ENCODE results near the gene DOP1A.

The DOP1A gene

GRCh38 chr6:83097204-83097603 is 29.7 kb downstream of the DOP1A start:
- Histone ChIP-seq H4K20me1 (ENCODE audit: low read depth, low read length) (no peaks in the 10 kb centered on the region; the same call in 1 of the 2 replicates), H3K36me3 (ENCODE audit: low read length) (peaks cover 23% of the 10 kb centered on the region), H3K27me3 (ENCODE audit: low read length) (no peaks in the 10 kb centered on the region), H3K79me2 (ENCODE audit: insufficient read depth, low read length) (peaks cover 43% of the 10 kb centered on the region), H3K9me2 (replicated peaks; ENCODE audit: insufficient read depth, low read length) (no peaks in the 10 kb centered on the region), H2AFZ (ENCODE audit: low read depth, low read length, severe bottlenecking) (no peak overlapping the region), H3K9me3 (ENCODE audit: insufficient read depth, low read length) (no peaks in the 10 kb centered on the region), H3K27ac (ENCODE audit: low read depth, low read length) (no peak overlapping the region), H3F3A (ENCODE audit: insufficient read depth) (no peaks in the 10 kb centered on the region), H3K9ac (ENCODE audit: low read length) (no peak overlapping the region), H3K4me2 (ENCODE audit: low read depth, low read length, poor library complexity, severe bottlenecking) (no peak overlapping the region), H3K4me3 (ENCODE audit: insufficient read depth, low read length, poor library complexity, severe bottlenecking) (no peak overlapping the region)
- no peak for TF ChIP-seq CTCF (IDR thresholded peaks at IDR 0.05; ENCODE audit: insufficient read depth, low read length, poor library complexity, severe bottlenecking)
- TF ChIP-seq EZH2phosphoT487 (conservative IDR thresholded peaks at IDR 0.05; ENCODE audit: low read length) = no peak

- Histone ChIP-seq H3K4me2 (ENCODE audit: low read depth, low read length, poor library complexity, severe bottlenecking) (no peak overlapping the region), H3K4me3 (ENCODE audit: insufficient read depth, low read length, poor library complexity, severe bottlenecking) (no peak overlapping the region), H3K27me3 (ENCODE audit: low read length) (no peaks in the 10 kb centered on the region), H3K9ac (ENCODE audit: low read length) (no peak overlapping the region), H3K9me2 (replicated peaks; ENCODE audit: insufficient read depth, low read length) (no peaks in the 10 kb centered on the region), H3F3A (ENCODE audit: insufficient read depth) (no peaks in the 10 kb centered on the region), H3K9me3 (ENCODE audit: insufficient read depth, low read length) (no peaks in the 10 kb centered on the region), H3K36me3 (ENCODE audit: low read length) (peaks cover 26% of the 10 kb centered on the region), H4K20me1 (ENCODE audit: low read depth, low read length) (no peaks in the 10 kb centered on the region; the same call in 1 of the 2 replicates), H3K27ac (ENCODE audit: low read depth, low read length) (no peak overlapping the region), H2AFZ (ENCODE audit: low read depth, low read length, severe bottlenecking) (no peak overlapping the region), H3K79me2 (ENCODE audit: insufficient read depth, low read length) (peaks cover 39% of the 10 kb centered on the region)
- TF ChIP-seq CTCF (IDR thresholded peaks at IDR 0.05; ENCODE audit: insufficient read depth, low read length, poor library complexity, severe bottlenecking) = no peak
- TF ChIP-seq EZH2phosphoT487 (conservative IDR thresholded peaks at IDR 0.05; ENCODE audit: low read length) = no peak
Measured at GRCh38 chr6:83097675-83098074, 30.2 kb downstream of the DOP1A start.

GRCh38 chr6:83098589-83098988 is 31.1 kb downstream of the DOP1A start:
- no peak overlapping the region for H3K27ac ChIP-seq (ENCODE audit: low read depth, low read length)
- no peak for TF ChIP-seq CTCF (IDR thresholded peaks at IDR 0.05; ENCODE audit: insufficient read depth, low read length, poor library complexity, severe bottlenecking)
- TF ChIP-seq EZH2phosphoT487 (conservative IDR thresholded peaks at IDR 0.05; ENCODE audit: low read length) = no peak

More at GRCh38 chr6:83098589-83098988, 31.1 kb downstream of the DOP1A start:
- no peaks in the 10 kb centered on the region for H3K27me3 ChIP-seq (ENCODE audit: low read length)
- H3K4me3 ChIP-seq (ENCODE audit: insufficient read depth, low read length, poor library complexity, severe bottlenecking) = no peak overlapping the region
- H3F3A ChIP-seq (ENCODE audit: insufficient read depth) = no peaks in the 10 kb centered on the region
- H3K79me2 ChIP-seq (ENCODE audit: insufficient read depth, low read length) = peaks cover 31% of the 10 kb centered on the region
- H3K9ac ChIP-seq (ENCODE audit: low read length) = no peak overlapping the region
- H3K9me3 ChIP-seq (ENCODE audit: insufficient read depth, low read length) = no peaks in the 10 kb centered on the region
- no peaks in the 10 kb centered on the region; the same call in 1 of the 2 replicates for H4K20me1 ChIP-seq (ENCODE audit: low read depth, low read length)
- no peak overlapping the region for H3K4me2 ChIP-seq (ENCODE audit: low read depth, low read length, poor library complexity, severe bottlenecking)
- no peak overlapping the region for H2AFZ ChIP-seq (ENCODE audit: low read depth, low read length, severe bottlenecking)
- peaks cover 35% of the 10 kb centered on the region for H3K36me3 ChIP-seq (ENCODE audit: low read length)
- H3K9me2 ChIP-seq (replicated peaks; ENCODE audit: insufficient read depth, low read length) = no peaks in the 10 kb centered on the region
